ENCODE results near the gene ACBD5.

GRCh38 chr10:27169849-27170248 lies 70.7 kb downstream of the ACBD5 start:
- TF ChIP-seq, protein P1, sequence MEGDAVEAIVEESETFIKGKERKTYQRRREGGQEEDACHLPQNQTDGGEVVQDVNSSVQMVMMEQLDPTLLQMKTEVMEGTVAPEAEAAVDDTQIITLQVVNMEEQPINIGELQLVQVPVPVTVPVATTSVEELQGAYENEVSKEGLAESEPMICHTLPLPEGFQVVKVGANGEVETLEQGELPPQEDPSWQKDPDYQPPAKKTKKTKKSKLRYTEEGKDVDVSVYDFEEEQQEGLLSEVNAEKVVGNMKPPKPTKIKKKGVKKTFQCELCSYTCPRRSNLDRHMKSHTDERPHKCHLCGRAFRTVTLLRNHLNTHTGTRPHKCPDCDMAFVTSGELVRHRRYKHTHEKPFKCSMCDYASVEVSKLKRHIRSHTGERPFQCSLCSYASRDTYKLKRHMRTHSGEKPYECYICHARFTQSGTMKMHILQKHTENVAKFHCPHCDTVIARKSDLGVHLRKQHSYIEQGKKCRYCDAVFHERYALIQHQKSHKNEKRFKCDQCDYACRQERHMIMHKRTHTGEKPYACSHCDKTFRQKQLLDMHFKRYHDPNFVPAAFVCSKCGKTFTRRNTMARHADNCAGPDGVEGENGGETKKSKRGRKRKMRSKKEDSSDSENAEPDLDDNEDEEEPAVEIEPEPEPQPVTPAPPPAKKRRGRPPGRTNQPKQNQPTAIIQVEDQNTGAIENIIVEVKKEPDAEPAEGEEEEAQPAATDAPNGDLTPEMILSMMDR (IDR thresholded peaks at IDR 0.05): no peak
- TF ChIP-seq POLR2A (IDR thresholded peaks at IDR 0.05) (no peak), POLR2AphosphoS5 (IDR thresholded peaks at IDR 0.05) (no peak), EP300 (IDR thresholded peaks at IDR 0.05) (no peak)
